HG02884 (cell line): ENCODE results near the gene AGR2.

Experiments used
- ATAC-seq: cut with Tn5 transposase; IDR thresholded peaks from one replicate; pipeline ENCODE4 v1.9.1; 2021; ENCODE audit warnings: mild to moderate bottlenecking, moderate library complexity; ENCODE audit not compliant: unreplicated experiment

The AGR2 gene

GRCh38 chr7:16813232-16813616 is 8.4 kb upstream of the AGR2 start:
- no peak for ATAC-seq

DNA sequence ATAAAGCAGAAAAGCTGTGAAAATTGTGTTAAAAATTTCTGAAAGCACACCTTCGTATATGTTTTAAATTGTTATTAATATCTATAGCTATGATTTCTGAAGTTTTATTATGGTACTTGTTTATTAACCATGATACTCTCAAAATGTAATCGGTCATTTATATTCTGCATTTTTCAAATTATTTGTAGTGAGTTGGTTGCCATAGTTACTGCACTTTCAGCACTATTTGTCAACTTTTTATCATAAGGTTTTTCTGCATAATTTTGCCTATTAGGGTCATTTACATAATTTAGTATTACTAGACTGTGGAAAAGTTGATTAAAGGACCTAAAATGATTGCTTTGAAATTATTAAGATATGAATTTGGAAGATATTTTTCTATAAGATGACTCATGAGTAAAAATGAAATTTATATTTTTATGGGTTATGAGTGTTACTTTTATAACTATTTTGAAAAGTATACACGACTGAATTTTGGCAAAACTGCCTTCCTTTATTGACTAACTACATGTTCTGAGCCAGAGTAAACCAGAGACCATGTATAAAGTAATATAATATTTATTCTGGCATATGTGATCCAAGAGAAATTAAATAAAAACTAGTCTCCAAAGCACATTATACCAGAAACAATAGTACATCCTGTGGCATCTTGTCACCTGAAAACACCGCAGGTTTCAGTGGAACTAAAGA is 7.9 kb upstream of the AGR2 start:
- no peak for ATAC-seq

GRCh38 chr7:16811551-16811950 is 6.8 kb upstream of the AGR2 start:
- ATAC-seq: no peak

- ATAC-seq: no peak
These were observed 5.8 kb upstream of the AGR2 start for GRCh38 chr7:16810573-16810972.

GRCh38 chr7:16810112-16810511 is 5.3 kb upstream of the AGR2 start:
- no peak for ATAC-seq

DNA sequence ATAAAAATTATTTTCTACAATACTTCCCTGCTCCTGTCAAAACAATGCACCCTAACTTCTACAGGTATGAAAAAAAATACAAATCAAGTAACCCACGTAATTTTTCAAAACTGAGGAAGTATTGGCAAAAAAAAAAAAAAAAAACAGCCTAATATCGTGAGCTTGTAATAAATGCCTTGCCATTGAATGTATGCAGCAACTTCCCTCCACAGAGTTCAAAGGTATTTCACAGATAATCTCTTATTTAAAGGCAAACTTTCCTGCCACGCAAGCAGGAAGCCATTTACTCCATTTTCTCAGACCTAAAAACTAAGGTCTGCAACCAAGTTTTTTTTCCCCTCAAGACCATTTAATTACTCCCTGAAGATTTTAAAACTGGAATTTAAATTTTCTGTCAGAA is 642 bp upstream of the AGR2 start:
- ATAC-seq: no peak

DNA sequence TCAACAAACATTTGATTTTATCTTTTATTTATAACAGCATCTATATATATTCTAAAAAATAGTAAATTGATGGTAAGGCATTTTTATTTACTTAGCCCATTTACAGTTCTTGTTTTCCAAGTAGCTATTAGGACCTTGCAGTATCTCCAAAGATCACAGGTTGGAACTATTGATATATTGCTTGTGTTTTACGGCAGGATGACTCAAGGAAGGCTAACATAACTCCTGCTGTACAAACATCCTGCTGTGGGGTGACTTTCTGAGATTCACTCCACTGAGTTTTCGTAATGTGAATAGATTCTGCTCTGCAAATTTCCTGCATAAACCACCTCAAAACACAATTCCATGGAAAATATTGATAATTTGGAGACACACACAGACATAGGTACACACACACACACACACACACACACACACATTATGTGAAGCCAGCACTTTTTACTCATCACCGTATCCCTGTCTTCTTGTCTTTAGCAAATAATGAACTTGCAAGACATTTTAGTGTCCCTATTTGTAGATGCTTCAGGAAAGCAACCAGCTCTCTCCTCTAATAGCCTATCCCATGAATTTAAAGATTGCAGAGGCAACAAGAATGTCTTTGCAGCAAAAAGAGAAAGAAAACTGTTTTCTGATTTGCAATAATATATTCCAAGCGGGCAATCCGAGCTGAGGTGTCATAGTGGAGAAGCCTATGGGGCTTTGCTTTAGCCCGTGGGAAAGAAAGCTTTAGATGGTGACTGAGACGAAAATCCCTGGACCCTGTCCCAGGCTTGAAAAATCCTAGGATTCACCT is 722 bp downstream of the AGR2 start:
- no peak for ATAC-seq

- no peak for ATAC-seq
These were observed 1.7 kb downstream of the AGR2 start for GRCh38 chr7:16803125-16803524.

DNA sequence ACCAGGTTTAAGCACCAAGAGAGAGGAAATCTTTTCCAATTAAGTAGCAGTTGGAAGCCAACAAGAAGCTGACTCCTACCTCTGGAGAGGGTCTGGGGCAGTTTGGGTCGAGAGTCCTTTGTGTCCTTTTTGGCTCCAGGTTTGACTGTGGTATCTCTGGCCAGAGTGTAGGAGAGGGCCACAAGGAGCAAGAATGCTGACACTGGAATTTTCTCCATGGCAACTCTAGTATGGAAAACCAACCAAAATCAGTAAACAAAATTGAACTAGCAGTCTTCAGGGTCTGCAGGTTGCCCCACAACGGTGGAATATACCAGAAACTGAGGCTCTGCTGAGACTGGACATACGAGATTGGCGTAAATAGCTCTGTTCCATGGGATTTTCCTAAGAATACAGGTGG is 3.2 kb downstream of the AGR2 start:
- ATAC-seq: no peak

- ATAC-seq: peak; percentile 64
These were observed 3.7 kb downstream of the AGR2 start for GRCh38 chr7:16801111-16801542.

DNA sequence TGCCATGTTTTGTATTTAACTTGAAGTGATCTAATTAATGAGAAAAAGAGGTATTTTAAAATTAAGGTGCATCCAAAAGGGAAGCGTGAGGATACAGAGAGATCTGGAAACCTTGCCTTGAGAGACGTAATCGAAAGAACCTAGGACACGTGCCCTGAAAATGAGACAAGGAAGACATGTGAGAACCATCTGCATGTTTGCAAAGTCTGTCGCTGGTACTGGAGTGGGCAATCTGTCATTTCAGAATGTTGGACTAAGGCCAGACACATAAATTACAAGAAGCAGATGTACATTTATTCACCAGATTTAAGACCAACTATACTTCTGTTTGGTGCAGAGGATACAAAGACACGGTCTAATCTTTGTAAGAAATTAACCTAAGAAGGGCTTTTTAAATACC is 9.2 kb downstream of the AGR2 start:
- no peak for ATAC-seq

DNA sequence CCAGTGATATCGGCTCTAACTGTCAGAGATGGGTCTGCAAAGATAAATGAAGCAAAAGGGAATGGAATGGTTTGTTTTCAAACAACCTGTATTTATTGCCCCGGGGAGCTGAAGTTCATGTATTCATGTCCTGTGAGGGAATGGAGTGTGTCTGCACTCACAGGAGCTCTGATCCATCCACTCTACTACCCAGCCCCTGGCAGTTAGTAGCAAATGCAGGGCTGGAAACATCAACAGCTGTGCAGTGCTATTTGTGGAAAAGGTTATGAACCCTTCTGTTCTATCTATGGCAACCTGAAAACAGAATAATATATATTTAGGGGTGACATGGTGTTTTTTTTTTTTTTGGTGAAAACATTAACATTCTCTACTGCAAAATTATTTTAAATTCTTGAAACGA is 9.8 kb downstream of the AGR2 start:
- ATAC-seq: no peak

DNA sequence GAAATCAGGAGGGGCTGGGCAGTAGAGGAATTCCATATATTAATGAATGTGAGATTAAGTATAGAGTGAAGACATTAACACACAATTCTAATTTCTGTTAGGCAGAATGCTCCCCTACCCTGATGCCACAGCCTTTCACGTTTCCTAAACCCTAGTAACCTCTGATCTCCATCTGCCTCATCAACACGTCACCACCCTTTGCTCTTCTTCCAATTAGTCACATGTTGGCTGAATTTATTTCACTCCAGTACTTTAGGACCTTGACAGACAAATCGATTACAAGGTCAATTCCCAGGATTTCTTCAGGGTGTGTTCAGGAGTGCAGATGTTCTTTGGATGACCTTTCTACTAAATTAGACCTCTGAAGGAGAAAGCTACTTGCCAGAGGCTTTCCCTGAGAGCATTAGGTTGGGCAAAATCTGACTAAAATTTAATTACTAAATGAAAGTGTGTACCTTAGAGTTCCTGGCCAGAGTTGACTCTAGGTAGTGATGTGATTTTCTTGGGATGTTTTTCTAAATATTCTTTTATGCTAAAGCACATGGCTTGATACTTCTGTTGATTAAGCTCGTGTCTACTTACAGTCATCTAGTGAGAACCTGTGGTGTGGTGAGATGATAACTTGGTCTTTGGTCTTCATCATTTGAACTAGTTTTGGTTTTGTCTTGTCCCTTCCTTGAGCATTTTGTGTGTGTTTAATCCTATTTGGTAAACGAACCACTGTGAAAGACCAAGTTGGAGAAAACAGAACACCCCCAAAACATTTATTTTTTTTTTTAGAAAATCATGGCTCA is 12.7 kb downstream of the AGR2 start:
- ATAC-seq: no peak

GRCh38 chr7:16791071-16791470 is 13.7 kb downstream of the AGR2 start:
- ATAC-seq: no peak

GRCh38 chr7:16787127-16787526 is 17.7 kb downstream of the AGR2 start:
- ATAC-seq: no peak

DNA sequence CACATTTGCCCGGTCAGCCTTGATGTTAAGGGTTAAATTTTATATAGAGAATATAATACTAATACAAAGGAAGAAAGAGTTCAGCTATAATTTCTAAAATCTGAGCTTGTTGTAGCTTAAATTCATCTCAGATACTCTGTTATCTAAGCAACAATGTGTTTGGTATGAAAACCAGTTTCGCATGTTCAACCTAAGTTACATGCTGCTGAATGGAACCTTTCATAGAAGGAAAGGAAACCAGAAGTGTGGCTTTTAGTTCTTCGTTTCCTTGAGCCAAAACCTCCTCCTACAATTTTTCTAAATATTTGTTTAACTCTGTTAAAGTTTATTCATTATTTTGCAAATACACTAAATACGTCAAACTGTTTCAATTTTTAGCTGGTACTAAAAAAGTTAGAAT is 18.5 kb downstream of the AGR2 start:
- no peak for ATAC-seq

- no peak for ATAC-seq
These were observed 19.0 kb downstream of the AGR2 start for GRCh38 chr7:16785846-16786245.

GRCh38 chr7:16785321-16785720 is 19.5 kb downstream of the AGR2 start:
- ATAC-seq: no peak

DNA sequence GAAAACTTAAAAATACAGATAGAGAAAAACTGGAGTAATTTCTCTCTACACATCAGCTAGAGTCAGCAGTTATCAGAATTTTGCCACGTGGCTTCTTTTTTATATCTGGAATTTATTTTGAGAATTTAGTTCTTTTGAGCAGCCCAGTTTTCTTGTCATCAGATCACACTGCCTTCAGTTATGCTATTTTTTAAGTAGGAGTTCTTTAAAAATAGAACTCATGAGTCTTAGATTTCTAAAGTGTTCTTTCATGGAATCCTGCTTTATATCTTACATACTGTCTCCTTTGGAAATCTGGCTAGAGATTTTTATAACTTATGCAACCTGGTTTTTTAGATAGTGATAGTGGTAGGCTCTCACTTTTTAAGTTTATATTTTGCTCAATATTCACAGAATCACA is 24.2 kb downstream of the AGR2 start:
- no peak for ATAC-seq

DNA sequence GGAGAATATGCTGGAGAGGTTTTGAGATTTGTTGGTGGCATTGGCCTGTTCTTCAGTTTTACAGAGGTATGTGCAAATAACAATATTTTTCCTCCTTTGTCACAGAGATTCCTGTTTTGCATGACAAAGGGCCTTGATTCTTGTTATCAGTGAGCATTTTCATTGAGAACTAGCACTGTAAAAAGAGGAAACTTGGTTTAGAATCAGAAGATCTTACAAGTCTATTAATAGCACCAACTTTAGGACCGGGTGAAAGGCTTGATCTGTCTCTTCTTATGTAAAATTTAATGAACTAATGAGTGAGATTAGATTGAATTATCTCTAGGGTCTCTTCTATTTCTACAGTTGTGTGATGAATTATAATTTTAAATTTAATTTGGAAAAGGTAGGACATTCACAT is 25.7 kb downstream of the AGR2 start:
- no peak for ATAC-seq

DNA sequence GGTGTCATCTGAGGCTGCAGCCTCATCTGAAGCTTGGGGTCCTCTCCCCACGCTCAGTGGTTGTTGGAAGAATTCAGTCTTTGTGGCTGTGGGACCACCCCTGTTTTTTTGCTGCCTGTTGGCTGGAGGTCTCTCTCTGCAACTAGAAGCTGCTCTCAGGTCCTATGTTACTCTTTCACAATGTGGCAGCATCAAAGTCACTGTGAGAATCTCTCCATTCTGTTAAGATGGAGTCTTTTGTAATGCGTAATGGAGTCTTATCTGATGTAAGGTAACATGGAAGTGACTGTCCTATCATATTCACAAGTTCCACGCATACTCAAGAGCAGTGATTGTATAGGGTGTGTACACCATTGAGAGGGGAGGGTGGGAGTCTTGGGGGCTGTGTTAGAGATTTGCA is 26.3 kb downstream of the AGR2 start:
- ATAC-seq: no peak

DNA sequence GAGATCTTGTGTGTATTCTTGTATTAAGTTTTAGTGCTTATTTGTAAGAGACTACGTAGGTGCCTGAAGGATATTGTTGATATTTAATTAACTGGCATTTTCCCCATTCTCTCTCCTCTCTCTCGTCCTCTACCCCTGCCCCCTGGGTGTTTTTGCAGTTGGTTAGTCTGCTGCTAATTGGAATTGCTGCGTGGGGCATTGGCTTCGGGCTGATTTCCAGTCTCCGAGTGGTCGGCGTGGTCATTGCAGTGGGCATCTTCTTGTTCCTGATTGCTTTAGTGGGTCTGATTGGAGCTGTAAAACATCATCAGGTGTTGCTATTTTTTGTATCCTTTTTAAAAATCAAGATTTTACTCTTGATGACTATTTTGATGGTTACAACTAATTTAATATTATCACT is 28.7 kb downstream of the AGR2 start:
- no peak for ATAC-seq
